NOMO-1 (cell line): Measurements from ENCODE around the gene DNAJC11.

Experiments
- DNase-seq, 2 experiments: peaks; one replicate each; lab custom pipeline; 2025; ENCODE audit not compliant: unreplicated experiment in 2 of 2; lab: John Stamatoyannopoulos, UW

The DNAJC11 gene

DNA sequence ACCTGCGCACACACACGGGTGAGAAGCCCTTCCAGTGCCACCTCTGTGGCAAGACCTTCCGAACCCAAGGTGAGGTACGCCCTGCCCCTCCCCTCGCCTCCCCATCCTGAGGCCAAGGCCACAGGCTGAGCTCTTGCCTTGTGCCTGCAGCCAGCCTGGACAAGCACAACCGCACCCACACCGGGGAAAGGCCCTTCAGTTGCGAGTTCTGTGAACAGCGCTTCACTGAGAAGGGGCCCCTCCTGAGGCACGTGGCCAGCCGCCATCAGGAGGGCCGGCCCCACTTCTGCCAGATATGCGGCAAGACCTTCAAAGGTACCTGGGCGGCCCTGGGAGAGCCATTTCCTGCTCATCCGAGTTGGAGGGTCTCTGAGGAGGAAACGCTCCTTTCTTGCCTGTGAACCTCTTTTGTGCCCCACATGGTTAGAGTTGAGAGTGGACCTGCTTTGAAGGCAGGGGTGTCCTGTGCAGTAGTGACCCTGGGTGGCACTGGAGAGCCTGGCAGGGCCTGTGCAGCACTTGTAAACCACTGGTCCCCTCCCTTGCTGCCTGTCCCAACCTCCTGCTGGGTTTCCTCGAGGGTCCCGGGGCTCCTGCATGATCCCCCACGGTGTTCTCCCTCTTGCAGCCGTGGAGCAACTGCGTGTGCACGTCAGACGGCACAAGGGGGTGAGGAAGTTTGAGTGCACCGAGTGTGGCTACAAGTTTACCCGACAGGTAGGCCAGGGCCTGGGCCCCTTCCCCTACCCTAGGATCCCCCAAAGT, 113.3 kb downstream of the DNAJC11 start:
- DNase-seq = no peak

DNA sequence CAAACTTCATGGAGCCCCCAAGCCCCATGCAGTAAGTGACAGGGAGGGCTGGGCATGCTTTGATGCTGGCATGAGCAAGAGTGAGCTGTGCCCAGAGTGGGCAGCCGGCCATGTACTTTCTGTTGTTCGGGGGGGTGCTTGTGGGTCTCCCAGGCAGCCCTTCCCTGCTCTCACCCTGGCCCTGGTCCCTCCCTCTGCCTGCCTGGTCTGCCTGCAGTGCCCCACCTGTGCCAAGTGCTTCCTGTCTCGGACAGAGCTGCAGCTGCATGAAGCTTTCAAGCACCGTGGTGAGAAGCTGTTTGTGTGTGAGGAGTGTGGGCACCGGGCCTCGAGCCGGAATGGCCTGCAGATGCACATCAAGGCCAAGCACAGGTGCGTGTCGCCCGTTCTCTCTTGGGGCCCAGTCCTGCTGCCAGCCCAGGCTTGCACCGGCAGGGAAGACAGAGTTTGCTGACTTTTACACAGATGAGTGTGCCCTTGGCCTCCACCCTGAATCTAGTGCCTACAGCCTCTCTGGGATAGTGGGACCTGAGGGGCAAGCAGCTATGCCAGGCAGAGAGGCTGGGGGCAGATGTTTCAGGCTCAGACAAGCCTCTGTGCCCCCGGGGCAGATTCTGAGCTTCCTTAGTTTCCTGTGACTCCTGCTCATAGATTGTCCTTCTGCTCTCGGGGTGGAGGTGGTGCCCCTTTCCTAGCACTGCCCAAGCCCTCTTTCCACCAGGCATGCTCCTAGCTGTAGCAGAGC, 114.2 kb downstream of the DNAJC11 start:
- no peak for DNase-seq

DNA sequence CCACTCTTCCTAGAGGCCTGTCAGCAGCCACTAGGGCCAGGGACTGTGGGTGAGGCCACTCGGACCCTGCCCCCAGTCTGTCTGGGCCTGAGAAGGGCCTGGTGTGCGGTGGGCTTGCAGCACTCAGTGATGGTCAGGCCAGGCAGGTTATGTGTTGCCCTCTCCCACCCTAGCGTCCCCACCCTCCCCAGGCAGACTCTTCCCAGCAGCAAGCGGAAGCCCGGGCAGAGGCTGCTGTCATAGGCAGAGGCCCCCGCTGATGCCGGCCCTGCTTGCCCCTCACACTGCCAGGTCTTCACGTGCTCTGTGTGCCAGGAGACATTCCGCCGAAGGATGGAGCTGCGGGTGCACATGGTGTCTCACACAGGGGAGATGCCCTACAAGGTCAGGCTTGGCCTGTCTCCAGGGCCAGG, 115.2 kb downstream of the DNAJC11 start:
- no peak for DNase-seq

DNA sequence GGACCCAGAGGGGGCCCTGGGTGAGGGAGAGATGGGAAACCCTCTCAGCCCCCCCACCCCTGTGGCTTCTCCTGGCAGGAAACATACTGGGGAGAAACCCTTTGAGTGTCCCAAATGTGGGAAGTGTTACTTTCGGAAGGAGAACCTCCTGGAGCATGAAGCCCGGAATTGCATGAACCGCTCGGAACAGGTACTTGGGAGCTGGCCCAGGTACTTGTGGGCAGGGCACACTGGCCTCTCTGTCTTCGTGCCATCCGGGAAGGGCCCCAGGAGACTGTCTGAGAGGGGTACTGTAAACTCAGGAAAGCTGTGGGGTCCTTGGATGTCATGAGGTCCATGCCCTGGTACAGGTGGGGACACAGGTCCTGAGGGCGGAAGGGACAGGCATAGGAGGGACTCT, 115.8 kb downstream of the DNAJC11 start:
- no peak for DNase-seq

DNA sequence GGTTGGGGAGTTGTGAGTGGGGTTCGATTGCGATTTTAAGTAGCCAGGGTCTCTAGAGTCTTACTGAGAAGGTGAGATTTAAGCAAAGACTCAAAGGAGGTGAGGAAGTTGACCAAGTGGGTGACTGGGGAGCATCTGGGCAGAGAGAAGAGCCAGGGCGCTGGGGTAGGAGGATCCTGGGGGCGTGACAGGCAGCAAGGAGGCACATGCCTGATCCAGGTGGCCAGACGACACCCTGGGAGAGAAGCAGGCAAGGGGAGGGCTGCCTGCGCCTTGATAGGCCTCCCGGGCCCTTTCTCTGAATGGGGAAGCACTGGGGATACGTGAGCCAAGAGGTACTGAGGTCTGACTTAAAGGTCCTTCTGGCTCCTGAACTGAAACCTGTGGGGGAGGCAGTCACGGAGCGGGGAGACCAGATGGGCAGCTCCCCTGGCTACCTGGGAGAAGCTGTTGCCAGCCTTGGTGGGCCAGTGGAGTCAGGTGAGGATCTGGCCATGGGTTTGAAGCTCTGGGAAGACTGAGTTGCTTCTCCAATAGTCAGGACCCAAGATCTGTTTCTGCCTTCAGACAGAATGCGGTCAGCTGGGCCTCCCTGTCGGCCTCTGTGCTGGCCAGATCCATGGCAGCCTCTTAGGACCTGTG, 116.4 kb downstream of the DNAJC11 start:
- no peak for DNase-seq
